Activated naive CD4-positive, alpha-beta T cell treated with anti-CD3 and anti-CD28 coated beads, Interleukin-2, amount 50 U/mL, for 24 hours (primary cell): Measurements from ENCODE around the gene ZMIZ2.
"Not testable (repeated sequence)": the region's sequence is repeated elsewhere in the genome, so short reads cannot be mapped to it uniquely, and the experiment has no call there.

Experiments
- H3K27ac Mint-ChIP-seq: one replicate; pipeline ENCODE4 v1.8.0; 2021; ENCODE audit warnings: mild to moderate bottlenecking, mixed read lengths
- H3K27me3 Mint-ChIP-seq: one replicate; pipeline ENCODE4 v1.8.0; 2021; ENCODE audit warnings: mixed read lengths
- H3K36me3 Mint-ChIP-seq: one replicate; pipeline ENCODE4 v1.8.0; 2021; ENCODE audit warnings: mixed read lengths
- H3K4me1 Mint-ChIP-seq: one replicate; pipeline ENCODE4 v1.8.0; 2021; ENCODE audit warnings: mixed read lengths
- H3K4me3 Mint-ChIP-seq: one replicate; pipeline ENCODE4 v1.8.0; 2021; ENCODE audit warnings: mild to moderate bottlenecking, mixed read lengths
- H3K9me3 Mint-ChIP-seq: one replicate; pipeline ENCODE4 v1.8.0; 2021; ENCODE audit warnings: mixed read lengths

ZMIZ2 gene

DNA sequence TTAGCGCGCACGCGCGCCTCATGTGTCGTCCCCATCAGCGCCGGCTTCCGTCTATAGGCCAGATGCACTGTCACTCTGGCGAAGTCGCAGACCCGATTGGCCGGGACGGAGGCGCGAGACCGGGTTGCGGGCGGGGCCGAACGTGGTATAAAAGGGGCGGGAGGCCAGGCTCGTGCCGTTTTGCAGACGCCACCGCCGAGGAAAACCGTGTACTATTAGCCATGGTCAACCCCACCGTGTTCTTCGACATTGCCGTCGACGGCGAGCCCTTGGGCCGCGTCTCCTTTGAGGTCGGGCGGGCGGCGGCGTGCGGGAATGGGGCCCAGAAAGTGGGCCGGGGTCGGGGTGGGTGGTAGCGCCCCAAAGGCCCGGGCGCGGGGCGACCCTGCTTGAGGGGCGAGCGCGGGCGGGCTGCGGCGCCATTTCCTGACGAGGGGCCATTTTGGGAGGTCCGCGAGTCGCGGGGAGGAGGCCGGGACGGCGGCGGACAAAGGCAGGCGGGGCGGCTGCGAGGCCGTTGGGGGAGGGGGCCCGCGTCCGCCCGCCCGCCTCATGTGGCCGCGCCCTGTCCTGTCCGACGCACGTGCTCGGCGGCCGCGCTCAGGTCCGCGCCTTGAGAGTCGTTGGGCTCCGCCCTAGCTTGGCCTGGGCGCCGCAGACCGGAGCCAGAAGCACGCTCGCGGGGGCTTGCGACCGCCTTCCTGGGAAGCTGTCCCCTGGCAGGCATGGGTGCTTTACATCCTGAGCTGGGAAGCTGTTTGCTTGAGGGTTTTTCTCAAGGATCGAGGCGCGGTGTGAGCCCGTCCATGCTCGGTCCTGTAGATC lies 48.1 kb downstream of the ZMIZ2 start, which contains the start of gene PPIA:
Gene PPIA, plus strand, starts transcription at position 178 of the 825 bp plus-strand sequence. Its CDS starts 44 bp downstream, at position 222.
- peak within 1 kb of the TSS; percentile 99 for H3K27ac Mint-ChIP-seq
- no peaks in the 10 kb centered on the region for H3K9me3 Mint-ChIP-seq
- H3K4me1 Mint-ChIP-seq, result peaks cover 32% of the 10 kb centered on the region
- peak within 1 kb of the TSS; percentile 100 for H3K4me3 Mint-ChIP-seq
- no peaks in the 10 kb centered on the region for H3K27me3 Mint-ChIP-seq
- H3K36me3 Mint-ChIP-seq, result peaks cover 29% of the 10 kb centered on the region

DNA sequence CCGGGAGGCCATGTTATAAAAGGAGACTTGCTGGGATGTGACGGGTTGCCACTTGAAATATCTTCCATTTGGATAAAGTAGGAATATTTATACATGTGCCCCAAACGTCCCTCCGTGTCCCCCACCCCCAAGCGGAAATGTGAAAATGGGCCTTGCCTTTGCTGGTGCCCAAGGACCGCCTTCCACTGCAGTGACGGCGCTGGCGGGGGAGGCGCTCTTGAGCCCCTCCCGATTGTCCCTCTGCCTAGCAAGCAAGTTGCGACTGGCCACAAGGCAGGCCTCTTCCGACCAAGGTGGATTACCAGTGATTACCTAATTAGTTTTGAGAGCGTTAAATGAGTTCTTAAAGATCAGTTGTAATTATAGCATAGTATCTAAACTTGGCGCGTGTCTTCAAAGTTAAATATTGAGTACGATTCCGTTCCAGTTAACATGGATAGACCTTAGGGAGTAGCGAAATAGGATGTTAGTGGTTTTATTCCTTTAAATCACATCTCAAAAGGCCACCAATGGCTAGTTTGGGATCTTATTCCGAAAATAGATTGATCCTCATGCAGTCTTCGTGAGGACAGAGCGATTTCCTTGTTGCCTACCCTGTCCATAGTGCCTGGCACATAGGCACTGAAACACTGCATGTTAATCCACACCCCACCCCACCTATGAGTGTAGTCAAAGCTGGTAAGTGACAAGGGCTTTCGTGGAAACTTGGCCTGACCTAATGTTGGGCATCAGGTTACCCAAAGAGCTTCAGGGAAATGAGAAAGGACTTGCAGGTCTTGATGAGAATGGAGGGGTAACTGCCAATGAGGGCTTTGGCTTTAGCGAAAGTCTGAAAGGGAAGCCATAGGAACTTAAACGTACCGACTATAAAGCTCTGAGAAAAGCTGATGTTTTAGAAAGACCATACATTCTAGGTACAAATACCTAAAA lies 48.9 kb downstream of the ZMIZ2 start:
- H3K36me3 Mint-ChIP-seq, result peaks cover 31% of the 10 kb centered on the region
- peak overlapping the region; percentile 100 for H3K4me3 Mint-ChIP-seq
- H3K4me1 Mint-ChIP-seq, result peaks cover 34% of the 10 kb centered on the region
- no peaks in the 10 kb centered on the region for H3K9me3 Mint-ChIP-seq
- peak overlapping the region; percentile 99 for H3K27ac Mint-ChIP-seq
- H3K27me3 Mint-ChIP-seq, result no peaks in the 10 kb centered on the region

- Mint-ChIP-seq H3K4me1 (peaks cover 38% of the 10 kb centered on the region), H3K9me3 (no peaks in the 10 kb centered on the region), H3K4me3 (peak overlapping the region; percentile 100), H3K27ac (peak overlapping the region; percentile 99), H3K27me3 (no peaks in the 10 kb centered on the region), H3K36me3 (peaks cover 36% of the 10 kb centered on the region)
These were observed 50.1 kb downstream of the ZMIZ2 start for GRCh38 chr7:44798649-44799305.

DNA sequence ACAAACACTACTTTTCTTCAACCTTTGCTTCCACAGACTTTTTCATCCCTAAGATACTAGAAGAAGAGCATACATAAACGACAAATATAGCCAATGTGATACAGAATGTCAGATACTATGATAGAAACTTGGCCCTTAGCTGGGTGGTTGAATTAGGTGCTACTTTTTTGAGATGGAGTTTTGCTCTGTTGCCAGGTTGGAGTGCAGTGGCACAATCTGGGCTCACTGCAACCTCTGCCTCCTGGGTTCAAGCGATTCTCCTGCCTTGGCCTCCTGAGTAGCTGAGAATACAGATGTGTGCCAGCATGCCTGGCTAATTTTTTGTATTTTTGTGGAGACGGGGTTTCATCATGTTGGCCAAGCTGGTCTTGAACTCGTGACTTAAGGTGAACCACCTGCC lies 51.3 kb downstream of the ZMIZ2 start:
- Mint-ChIP-seq H3K27ac (peak overlapping the region; percentile 44), H3K36me3 (peaks cover 36% of the 10 kb centered on the region), H3K4me3 (peak overlapping the region; percentile 62), H3K27me3 (no peaks in the 10 kb centered on the region), H3K9me3 (no peaks in the 10 kb centered on the region), H3K4me1 (peaks cover 38% of the 10 kb centered on the region)

DNA sequence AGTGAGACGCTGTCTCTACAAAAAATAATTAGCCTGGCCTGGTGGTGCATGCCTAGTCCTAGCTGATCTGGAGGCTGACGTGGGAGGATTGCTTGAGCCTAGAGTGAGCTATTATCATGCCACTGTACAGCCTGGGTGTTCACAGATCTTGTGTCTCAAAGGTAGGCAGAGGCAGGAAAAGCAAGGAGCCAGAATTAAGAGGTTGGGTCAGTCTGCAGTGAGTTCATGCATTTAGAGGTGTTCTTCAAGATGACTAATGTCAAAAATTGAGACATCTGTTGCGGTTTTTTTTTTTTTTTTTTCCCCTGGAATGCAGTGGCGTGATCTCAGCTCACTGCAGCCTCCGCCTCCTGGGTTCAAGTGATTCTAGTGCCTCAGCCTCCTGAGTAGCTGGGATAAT lies 53.2 kb downstream of the ZMIZ2 start:
- Mint-ChIP-seq H3K27ac (peak overlapping the region; percentile 12), H3K27me3 (no peaks in the 10 kb centered on the region), H3K4me1 (peaks cover 38% of the 10 kb centered on the region), H3K9me3 (no peaks in the 10 kb centered on the region), H3K4me3 (peak overlapping the region; percentile 39), H3K36me3 (peaks cover 36% of the 10 kb centered on the region)

GRCh38 chr7:44802418-44803025 lies 53.9 kb downstream of the ZMIZ2 start:
- Mint-ChIP-seq H3K27me3 (no peaks in the 10 kb centered on the region), H3K4me1 (peaks cover 36% of the 10 kb centered on the region), H3K9me3 (no peaks in the 10 kb centered on the region), H3K27ac (peak overlapping the region; percentile 41), H3K4me3 (no peak overlapping the region), H3K36me3 (peaks cover 33% of the 10 kb centered on the region)

DNA sequence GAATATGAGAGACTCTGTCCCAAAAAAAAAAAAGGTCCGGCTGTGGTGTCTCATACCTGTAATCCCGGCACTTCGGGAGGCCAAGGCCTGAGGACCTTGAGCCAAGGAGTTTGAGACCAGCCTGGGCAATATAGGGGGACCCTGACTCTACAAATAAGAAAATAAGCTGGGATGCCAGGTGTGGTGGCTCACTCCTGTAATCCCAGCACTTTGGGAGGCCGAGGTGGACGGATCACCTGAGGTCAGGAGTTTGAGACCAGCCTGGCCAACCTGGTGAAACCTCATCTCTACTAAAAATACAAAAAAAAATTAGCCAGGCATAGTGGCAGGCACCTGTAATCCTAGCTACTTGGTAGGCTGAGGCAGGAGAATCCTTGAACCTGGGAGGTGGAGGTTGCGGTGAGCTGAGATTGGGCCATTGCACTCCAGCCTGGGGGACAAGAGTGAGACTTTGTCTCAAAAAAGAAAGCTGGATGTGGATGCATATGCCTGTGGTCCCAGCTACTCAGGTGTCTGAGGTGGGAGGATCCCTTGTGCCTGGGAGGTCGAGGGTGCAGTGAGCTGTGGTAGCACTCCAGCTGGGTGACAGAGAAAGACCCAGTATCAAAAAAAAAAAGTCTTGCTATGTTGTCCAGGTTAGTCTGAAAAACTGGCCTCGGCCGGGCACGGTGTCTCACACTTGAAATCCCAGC lies 55.3 kb downstream of the ZMIZ2 start:
- not testable (repeated sequence) for H3K9me3 Mint-ChIP-seq, H3K27me3 Mint-ChIP-seq, H3K27ac Mint-ChIP-seq, H3K4me3 Mint-ChIP-seq
- Mint-ChIP-seq H3K36me3 (peaks cover 23% of the 10 kb centered on the region), H3K4me1 (peaks cover 26% of the 10 kb centered on the region)

DNA sequence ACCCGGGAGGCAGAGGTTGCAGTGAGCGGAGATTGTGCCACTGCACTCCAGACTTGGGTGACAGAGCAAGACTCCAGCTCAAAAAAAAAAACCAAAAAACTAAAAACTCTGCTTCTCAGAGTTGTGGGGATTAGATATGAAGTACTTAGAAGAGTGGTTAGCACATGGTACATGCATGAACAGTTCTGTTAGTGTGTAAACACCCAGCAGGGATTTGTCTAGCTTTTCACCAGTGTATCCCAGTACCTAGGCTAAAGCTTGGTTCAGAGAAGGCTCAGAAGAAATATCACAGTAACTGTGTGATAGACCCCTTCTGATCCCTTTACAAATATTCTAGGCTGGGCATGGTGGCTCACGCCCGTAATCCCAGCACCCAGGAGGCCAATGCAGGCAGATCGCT lies 57.3 kb downstream of the ZMIZ2 start:
- peaks cover 14% of the 10 kb centered on the region for H3K4me1 Mint-ChIP-seq
- no peaks in the 10 kb centered on the region for H3K27me3 Mint-ChIP-seq
- H3K4me3 Mint-ChIP-seq, result no peak overlapping the region
- no peak overlapping the region for H3K27ac Mint-ChIP-seq
- H3K36me3 Mint-ChIP-seq, result peaks cover 14% of the 10 kb centered on the region
- no peaks in the 10 kb centered on the region for H3K9me3 Mint-ChIP-seq

- H3K4me1 Mint-ChIP-seq, result no peaks in the 10 kb centered on the region
- no peak overlapping the region for H3K4me3 Mint-ChIP-seq
- H3K27me3 Mint-ChIP-seq, result no peaks in the 10 kb centered on the region
- H3K36me3 Mint-ChIP-seq, result no peaks in the 10 kb centered on the region
- no peaks in the 10 kb centered on the region for H3K9me3 Mint-ChIP-seq
- no peak overlapping the region for H3K27ac Mint-ChIP-seq
These were observed 60.3 kb downstream of the ZMIZ2 start for GRCh38 chr7:44808914-44809393.

GRCh38 chr7:44811093-44811492 lies 62.4 kb downstream of the ZMIZ2 start:
- no peak overlapping the region for H3K27ac Mint-ChIP-seq
- H3K9me3 Mint-ChIP-seq, result no peaks in the 10 kb centered on the region
- no peaks in the 10 kb centered on the region for H3K36me3 Mint-ChIP-seq
- H3K27me3 Mint-ChIP-seq, result no peaks in the 10 kb centered on the region
- no peaks in the 10 kb centered on the region for H3K4me1 Mint-ChIP-seq
- H3K4me3 Mint-ChIP-seq, result no peak overlapping the region

DNA sequence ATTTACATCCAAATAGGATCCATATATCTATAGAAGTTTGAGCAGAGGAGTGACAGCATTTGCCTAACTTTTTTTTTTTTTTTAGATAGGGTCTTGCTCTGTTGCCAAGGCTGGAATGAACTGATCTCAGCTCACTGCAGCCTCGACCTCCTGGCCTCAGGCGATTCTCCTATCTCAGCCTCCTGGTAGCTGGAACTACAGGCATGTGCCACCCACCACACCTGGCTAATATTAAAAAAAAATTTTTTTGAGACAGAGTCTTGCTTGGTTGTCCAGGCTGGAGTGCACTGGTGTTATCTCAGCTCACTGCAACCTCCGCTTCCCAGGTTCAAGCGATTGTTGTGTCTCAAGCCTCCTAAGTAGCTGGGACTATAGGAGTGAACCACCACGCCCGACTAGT lies 62.9 kb downstream of the ZMIZ2 start:
- Mint-ChIP-seq H3K27me3 (no peaks in the 10 kb centered on the region), H3K27ac (no peak overlapping the region), H3K36me3 (no peaks in the 10 kb centered on the region), H3K9me3 (no peaks in the 10 kb centered on the region), H3K4me3 (no peak overlapping the region), H3K4me1 (no peaks in the 10 kb centered on the region)

GRCh38 chr7:44814919-44815318 lies 66.3 kb downstream of the ZMIZ2 start:
- no peaks in the 10 kb centered on the region for H3K4me1 Mint-ChIP-seq
- H3K36me3 Mint-ChIP-seq, result no peaks in the 10 kb centered on the region
- no peaks in the 10 kb centered on the region for H3K27me3 Mint-ChIP-seq
- no peak overlapping the region for H3K27ac Mint-ChIP-seq
- H3K4me3 Mint-ChIP-seq, result no peak overlapping the region
- no peaks in the 10 kb centered on the region for H3K9me3 Mint-ChIP-seq

GRCh38 chr7:44819292-44819691 lies 70.6 kb downstream of the ZMIZ2 start:
- Mint-ChIP-seq H3K4me3 (no peak overlapping the region), H3K36me3 (no peaks in the 10 kb centered on the region), H3K27me3 (no peaks in the 10 kb centered on the region), H3K27ac (no peak overlapping the region), H3K4me1 (peaks cover 5% of the 10 kb centered on the region), H3K9me3 (no peaks in the 10 kb centered on the region)
